AG04449 (cell line): Measurements from ENCODE around the gene MAD1L1.
"Not testable (repeated sequence)": the region's sequence is repeated elsewhere in the genome, so short reads cannot be mapped to it uniquely, and the experiment has no call there.

ENCODE experiments used
- CTCF ChIA-PET: fragments of 350-600 bp; formaldehyde crosslinking; extraction: SDS; loops from one replicate; lab custom pipeline; 2021; ENCODE audit warnings: antibody characterized with exemption; lab: Yijun Ruan, JAX
- POLR2A ChIA-PET: fragments of 400-600, 350-600 bp; formaldehyde crosslinking; extraction: SDS; loops from one replicate; lab custom pipeline; 2020; ENCODE audit warnings: antibody characterized with exemption, inconsistent platforms; lab: Yijun Ruan, JAX
- DNase-seq: peaks from one replicate; pipeline ENCODE4 v3.0.0-alpha.2; 2010; ENCODE audit warnings: low read depth, low spot score
- H3K4me3 ChIP-seq: 2 replicates; pipeline ENCODE4 v1.5.1; 2011; ENCODE audit warnings: low read depth, mild to moderate bottlenecking, control low read depth, low read length
- CTCF ChIP-seq: IDR thresholded peaks from one replicate; pipeline ENCODE4 v1.5.1; 2011; ENCODE audit warnings: mild to moderate bottlenecking, moderate library complexity, low read length, control low read depth, inconsistent platforms; ENCODE audit not compliant: insufficient read depth; ENCODE audit errors: missing control alignments

Gene MAD1L1

GRCh38 chr7:1972744-1973143 lies 260.0 kb downstream of the MAD1L1 start:
- CTCF ChIA-PET: no interaction called here
- POLR2A ChIA-PET: no interaction called here
- no peak for DNase-seq
- TF ChIP-seq CTCF: no peak
- H3K4me3 ChIP-seq: no peak overlapping the region

- no peak for TF ChIP-seq CTCF
- no peak for DNase-seq
- CTCF ChIA-PET: interaction anchor here (0.8 kb wide), 1 partner anchor 205 kb away, joined by 3 read pairs; no protein-coding TSS in a partner anchor
Observed at GRCh38 chr7:1971946-1972654, 260.6 kb downstream of the MAD1L1 start.

GRCh38 chr7:1970895-1971294 lies 261.9 kb downstream of the MAD1L1 start:
- DNase-seq: no peak
- ChIA-PET CTCF (no interaction called here), POLR2A (no interaction called here)
- no peak for TF ChIP-seq CTCF
- no peak overlapping the region for H3K4me3 ChIP-seq

More at GRCh38 chr7:1971946-1972654, 260.6 kb downstream of the MAD1L1 start:
- POLR2A ChIA-PET: no interaction called here
- H3K4me3 ChIP-seq: no peak overlapping the region

- POLR2A ChIA-PET, DNase-seq, H3K4me3 ChIP-seq, CTCF ChIA-PET: not testable (repeated sequence)
Observed at GRCh38 chr7:1970285-1970660, 262.5 kb downstream of the MAD1L1 start.

GRCh38 chr7:1969459-1970284 lies 263.1 kb downstream of the MAD1L1 start:
- POLR2A ChIA-PET: no interaction called here
- no peak overlapping the region for H3K4me3 ChIP-seq
- no peak for TF ChIP-seq CTCF
- no peak for DNase-seq
- CTCF ChIA-PET: no interaction called here

GRCh38 chr7:1968397-1969111 lies 264.2 kb downstream of the MAD1L1 start:
- ChIA-PET CTCF (no interaction called here), POLR2A (no interaction called here)
- H3K4me3 ChIP-seq: no peak overlapping the region
- no peak for TF ChIP-seq CTCF
- DNase-seq: no peak
